Measurements from ENCODE around the gene STAT2.
"Not testable (repeated sequence)": the region's sequence is repeated elsewhere in the genome, so short reads cannot be mapped to it uniquely, and the experiment has no call there.

The STAT2 gene

DNA sequence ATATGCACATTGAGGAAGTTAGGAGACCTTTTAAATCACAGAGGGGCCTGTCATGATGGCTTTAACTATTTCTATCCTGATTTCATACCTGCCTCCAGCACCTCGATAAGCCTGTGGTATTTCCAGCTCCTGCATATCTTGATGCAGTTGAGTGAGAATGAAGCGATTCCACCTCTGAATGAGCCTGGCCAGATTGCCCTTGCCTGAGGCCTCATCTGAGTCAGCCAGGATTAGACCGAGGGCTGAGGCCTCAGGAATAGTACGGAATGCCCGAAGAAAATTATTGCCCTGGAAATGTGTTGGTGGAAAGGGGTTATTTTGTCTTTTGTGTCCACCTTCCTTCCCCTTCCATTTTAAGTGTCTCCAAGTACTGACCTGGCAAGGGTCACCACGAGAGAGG lies 35.7 kb downstream of the STAT2 start:
- no peak for DNase-seq

DNA sequence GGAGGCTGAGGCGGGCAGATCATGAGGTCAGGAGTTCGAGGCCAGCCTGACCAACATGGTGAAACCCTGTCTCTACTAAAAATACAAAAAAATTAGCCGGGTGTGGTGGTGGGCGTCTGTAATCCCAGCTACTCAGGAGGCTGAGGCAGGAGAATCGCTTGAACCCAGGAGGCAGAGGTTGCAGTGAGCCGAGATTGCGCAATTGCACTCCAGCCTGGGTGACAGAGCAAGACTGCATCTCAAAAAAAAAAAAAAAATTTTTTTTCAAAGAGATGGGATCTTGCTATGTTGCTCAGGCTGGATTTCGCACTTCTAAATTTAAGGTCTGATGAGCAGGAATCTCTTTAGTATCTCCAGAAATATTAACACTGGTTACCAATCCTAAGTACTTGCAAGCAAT lies 38.3 kb downstream of the STAT2 start:
- DNase-seq, result not testable (repeated sequence)

DNA sequence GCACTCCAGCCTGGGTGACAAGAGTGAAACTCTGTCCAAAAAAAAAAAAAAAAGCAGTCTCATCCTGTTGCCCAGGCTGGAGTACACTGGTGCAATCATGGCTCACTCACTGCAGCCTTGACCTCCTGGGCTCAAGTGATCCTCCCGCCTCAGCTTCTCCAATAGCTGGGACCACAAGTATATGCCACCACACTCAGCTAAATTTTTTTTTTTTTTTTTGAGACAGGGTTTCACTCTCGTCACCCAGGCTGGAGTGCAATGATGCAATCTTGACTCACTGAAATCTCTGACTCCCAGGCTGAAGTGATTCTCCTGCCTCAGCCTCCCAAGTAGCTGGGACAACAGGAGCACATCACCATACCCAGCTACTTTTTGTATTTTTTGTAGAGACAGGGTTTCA lies 38.9 kb downstream of the STAT2 start:
- DNase-seq, result no peak

DNA sequence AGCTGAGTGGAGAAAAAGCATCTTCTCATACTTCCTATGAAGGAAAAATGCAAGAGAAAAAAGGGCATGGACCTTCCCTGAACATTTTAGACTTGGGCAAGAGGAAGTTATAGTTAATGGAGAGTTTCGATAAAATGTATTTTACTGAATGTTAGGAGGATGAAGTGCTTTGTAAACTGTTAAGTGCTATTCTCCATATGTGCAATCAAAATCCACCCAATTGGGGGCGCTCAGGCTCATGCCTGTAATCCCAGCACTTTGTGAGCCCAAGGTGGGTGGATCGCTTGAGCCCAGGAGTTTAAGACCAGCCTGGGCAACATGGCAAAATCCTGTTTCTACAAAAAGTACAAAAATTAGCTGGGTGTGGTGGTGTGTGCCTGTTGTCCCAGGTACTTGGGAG lies 42.2 kb downstream of the STAT2 start:
- DNase-seq, result no peak

DNA sequence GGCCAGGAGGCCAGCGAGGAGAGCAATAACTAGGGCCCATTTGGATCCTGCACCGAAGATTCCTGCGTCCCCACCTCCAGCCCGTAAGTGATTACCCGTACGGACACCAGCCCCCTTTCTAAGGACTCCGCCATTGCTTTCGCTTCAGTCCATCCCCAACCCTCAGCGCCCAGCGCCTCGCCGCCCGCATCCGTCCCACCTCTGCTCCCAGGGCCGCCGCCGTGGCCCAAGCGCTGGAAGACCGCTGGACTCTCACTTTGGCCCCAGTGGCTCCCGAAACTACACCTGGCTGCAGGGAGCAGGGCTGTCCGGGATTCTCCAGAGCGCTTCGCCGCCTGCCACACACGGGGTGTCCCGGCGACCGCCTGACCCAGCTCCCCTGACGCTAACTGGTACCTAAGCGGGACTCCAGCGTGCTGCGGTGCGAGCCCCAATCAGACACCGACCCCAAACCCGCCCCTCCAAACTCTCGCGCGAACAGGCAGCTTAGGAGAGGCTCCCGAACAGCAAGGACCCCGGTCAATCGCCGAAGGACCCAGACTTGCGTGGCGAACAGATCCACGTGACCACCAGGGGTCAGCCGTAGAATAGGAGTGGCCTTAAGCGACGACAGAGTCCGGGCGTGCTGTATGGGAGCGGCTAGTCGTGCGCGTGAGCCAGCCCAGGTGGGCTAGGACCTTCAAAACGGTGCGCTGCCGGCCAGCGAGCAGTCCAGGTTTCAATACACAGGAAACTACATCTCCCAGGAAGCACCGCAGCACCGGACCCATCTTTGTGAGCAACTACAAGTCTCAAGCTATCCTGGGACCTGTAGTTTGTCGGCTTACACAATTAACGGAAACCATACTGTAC lies 44.1 kb downstream of the STAT2 start, which contains the start of gene CNPY2:
Gene CNPY2, minus strand, starts transcription at position 367 of the 852 bp plus-strand sequence. CDS start 771 bp downstream, outside the sequence.
- peak; percentile 99 for DNase-seq

DNA sequence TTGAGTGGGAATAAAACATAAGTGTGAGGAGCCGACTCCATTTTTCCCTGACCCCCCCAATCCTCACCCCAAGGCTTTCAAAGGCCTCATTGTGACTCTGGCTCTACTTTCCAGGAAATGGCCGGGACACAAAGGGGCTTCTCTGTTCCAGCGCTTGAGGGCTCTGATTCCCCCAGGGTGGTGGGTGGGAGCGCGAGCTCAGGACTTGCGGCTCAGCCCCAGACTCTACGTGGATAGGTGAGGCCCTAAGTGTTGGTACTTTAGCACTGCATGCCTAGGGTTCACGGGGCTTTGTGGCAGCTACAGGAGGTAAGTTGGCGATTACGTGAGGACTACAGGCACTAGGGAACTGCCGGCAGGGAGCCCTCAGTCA lies 44.7 kb downstream of the STAT2 start:
- no peak for DNase-seq

DNA sequence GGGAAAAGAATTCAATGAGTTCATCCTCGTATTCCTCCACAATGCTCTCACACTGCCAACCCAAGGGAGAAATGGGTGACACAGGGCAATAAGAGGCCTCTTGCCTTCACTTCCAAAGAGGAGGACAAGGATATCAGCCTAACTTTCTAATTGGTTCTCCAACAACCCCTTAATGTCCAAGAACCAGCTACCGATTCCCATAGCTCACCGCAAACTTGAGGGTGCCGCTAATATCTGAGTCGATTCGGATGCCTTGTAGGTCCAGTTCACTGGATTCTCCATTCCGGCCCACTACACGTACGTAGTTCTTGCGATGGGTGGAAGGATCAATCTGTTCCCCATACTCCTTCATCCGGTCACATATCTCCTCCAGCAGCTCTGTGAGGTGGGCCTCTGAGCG lies 48.9 kb downstream of the STAT2 start:
- DNase-seq, result no peak

DNA sequence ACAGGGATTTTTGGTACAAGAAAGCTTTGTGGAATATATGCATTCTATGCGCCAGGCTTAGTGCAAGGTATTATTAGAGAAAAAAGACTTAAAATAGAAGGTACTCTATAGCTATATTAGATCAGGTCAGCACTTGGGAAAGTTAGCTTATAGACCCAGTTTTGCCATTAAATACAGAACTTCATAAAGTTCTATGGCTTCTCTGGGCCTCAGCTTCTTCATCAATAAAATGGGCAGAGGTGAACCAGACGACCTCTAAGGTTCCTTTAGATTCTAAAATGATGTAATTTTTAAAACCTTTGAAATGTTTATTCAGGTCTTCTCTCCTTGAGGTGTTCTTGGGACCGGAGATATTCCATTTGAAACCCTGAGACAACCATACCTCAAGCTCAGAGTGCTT lies 51.2 kb downstream of the STAT2 start:
- no peak for DNase-seq

DNA sequence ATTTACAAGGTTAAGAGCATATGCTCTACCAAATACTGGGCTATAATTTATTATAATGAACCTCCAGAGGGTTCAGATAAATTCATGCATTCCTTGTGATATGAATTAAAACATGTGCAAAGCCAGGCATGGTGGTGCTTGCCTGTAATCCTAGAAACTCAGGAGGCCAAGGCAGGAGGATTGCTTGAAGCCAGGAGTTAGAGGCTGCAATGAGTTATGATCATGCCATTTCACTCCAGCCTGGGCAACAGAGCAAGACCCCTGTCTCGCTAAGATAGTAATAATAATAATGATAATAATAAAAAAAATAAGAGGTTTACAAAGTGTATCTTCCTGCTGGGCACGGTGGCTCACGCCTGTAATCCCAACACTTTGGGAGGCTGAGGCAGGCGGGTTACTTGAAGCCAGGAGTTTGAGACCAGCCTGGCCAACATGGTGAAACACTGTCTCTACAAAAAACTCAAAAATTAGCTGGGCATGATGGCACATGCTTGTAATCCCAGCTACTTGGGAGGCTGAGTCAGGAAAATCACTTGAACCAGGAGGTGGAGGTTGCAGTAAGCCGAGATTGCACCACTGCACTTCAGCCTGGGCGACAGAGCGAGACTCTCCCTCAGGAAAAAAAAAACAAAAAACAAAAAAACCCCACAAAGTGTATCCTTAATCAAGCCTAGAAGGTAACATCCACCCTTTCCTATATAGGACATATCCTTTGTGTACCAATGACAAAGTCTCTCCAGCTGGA lies 52.5 kb downstream of the STAT2 start:
- DNase-seq, result no peak

DNA sequence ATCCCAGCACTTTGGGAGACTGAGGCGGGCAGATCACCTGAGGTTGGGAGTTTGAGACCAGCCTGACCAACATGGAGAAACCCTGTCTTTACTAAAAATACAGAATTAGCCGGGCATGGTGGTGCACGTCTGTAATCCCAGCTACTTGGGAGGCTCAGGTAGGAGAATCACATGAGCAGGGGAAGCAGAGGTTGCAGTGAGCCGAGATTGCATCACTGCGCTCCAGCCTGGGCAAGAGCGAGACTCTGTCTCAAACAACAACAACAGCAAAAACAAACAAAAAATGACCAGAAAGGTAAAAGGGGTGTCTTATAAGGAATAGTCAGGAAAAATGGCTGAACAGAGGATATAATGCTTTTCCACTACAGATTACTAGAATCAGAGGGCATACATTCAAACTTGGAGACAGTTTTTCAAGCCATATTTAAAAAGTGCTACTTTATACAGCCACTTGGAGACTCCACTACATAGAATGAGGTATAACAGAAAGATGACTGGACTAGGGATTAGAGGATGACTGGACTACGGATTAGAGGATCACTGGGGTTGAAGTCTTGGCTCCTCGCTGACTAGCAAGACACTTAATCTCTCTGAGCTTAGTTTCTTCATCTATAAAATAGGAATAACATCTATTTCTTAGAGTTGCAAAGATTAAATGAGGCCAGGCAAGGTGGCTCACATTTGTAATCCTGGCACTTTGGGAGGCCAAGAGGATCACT lies 54.9 kb downstream of the STAT2 start:
- no peak for DNase-seq

DNA sequence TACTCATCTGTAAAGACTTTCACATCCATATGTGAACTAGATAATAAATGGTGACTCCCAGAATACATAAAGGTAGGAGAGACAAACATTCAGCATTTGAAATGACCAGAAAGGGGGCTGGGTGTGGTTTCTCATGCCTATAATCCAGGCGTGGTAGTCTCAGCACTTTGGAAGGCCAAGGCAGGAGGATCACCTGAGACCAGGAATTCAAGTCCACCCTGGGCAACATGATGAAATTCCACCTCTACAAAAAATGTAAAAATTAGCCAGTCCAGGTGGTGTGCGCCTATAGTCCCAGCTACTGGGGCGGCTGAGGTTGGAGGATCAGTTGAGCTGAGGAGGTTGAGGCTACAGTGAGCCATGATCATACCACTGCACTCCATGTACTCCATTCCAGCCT lies 55.6 kb downstream of the STAT2 start:
- no peak for DNase-seq

DNA sequence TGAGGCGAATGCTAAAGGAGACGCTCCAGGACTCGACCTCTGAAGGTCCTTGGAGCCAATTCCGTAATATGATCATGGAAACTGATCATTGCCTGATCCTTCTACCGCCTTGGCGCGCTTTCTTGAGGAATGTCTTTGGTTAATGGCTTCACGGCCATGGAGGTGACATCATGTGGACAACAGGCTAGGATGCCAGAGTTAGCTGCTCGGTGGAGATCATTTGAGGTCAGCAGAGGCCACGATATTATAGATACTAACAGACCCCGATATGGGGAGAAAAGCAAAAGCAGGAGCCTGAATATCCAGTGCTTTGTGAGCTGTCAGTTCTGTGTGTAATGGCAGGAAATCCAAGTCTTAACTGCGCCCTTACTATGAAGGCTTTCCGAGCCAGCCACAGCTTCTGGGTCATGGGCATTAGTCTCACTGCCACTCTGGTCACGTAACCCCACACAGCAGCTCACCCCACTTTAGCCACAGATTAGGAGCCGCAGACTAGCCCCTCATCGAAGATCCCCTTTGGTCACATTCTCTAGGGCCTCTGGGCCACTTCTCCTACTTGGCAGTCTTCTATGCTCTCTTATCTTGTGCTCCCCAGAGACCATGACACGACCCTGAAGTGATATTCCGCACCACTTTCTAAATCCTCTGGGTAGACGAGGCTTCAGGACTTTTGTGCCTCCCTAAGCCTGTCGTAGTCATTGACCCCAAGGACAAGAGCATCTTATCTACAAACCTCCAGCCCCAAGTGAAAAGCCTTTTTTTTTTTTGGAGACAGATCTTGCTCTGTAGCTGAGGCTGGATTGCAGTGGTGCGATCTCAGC lies 59.1 kb downstream of the STAT2 start:
- no peak for DNase-seq

DNA sequence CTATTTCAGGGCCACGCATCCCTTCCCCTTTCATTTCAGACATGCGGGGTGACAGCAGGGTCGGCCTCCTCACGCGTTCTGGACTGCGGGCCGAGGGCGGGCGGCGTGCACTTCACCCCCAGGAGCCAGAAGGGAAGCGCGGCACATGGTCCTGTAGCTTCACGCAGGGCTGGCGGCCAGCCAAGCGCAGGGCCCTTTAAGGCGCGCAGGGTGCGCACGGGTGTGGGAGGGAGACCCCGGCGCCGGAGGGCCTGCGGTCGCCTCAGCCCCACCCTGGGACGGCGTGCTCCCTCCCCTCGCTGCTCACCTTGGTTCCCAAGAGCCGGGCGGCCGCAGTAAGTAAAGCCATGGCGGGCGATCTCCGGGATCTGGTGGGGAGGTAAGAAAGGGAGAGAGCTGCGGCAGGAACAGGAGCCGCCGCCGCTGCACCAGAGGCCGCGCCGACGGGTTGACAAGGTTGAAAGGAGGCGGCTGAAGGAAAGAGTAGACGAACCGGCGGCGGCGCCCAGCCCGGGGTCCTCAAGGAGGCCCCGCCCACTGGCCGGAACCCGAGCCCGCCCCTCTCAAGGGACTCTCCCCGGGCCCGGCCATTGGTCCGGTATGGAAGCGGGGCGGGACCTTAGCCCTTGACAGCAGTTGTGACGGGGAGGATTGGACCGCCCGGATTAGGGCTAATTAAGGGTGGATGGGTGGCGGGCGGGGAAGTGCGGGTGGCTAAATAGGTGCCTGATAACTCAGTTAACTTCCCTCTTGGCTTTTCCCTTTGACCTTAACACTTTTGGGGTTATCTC lies 59.9 kb downstream of the STAT2 start, which contains the start of gene CS:
Gene CS, minus strand, starts transcription at position 478 of the 791 bp plus-strand sequence. Its CDS starts 129 bp downstream, at position 349.
- DNase-seq, result peak; percentile 97

DNA sequence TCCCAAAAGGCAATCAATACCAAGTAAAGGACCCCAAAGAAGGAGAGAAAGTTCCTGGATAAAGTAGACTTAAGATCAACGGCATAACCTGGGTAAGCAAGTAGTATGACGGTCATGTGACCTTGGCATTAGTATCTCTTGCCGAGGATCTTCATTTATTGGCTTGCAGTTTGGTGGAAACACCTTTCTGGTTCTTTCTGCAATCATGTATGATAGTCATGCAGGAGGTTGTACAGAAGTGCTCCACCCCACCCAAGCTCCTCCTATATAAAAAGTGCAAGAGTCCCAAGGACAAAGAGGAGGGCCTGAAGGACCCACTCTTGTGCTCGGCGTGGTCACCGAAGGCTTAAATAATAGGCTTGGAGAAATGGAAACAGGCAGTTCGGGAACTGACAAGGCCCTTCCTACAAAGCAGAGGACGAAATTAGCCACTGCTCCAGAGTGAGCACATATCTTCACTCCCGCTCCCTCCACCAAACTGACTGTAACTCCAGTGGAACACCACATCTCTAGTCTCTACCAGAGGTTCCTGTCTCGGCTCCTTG lies 60.5 kb downstream of the STAT2 start:
- DNase-seq, result peak; percentile 34

DNA sequence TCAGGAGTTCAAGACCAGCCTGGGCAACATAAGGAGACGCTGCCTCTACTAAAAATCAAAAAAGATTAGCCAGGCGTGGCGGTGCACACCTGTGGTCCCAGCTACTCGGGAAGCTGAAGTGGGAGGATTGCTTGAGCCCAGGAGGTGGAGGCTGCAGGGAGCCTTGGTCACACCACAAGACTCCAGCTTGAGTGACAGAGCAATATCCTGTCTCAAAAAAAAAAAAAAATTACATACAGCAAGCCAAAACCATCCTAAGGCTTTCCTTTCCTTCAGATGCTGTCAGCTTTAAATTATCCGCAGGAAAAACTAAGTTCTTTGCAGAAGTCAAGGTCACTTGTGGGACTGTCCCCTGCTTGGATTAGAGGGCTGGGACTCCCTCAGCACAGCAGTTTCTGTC lies 61.1 kb downstream of the STAT2 start:
- no peak for DNase-seq

DNA sequence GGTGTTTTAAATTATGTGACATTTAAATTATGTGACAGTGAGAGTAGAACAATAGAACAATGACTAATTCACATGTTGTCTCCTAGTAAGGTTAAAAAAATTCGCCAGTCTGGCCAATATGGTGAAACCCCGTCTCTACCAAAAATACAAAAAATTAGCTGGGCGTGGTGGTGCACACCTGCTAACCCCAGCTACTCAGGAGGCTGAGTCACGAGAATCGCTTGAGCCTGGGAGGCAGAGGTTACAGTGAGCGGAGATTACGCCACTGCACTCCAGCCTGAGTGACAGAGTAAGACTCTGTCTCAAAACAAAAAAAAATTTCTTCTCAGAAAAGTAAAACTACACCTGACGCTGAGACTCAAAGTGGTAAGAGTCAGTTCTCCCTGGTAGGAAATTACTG lies 62.5 kb downstream of the STAT2 start:
- DNase-seq, result no peak

DNA sequence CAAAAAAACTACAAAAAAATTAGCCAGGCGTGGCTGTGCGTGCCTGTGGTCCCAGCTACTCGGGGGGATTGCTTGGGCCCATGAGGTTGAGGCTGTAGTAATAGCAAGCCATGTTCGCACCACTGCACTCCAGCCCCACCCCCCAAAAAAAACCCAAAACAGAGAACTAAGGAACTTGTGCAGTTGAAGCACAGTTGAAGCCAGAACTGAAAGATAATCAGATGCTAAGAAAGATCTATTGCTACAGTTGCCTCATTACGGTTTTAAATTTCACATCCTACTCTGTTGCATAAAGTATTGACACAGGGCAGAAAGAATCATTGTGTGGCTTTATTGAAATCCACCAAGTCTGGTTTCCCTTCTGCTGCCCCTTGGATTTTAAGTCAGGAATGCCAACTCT lies 63.6 kb downstream of the STAT2 start:
- no peak for DNase-seq

DNA sequence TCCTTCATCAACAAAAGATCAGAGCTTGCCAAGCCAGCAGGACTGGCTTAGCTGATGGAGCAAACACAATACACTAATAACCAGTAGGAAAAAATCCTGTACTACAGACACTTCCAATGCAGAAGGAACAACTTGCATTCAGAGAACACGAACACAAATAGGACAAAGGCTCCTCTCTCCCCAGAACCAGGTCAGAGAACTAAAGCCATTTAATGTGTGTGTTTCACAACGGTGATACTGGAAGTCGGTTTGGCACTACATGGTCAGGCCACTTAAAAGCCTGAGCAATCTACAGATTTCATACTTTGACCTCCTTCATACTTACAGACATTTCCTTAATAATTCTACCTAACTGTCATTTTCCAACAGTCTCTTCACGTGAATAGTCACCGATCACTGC lies 66.1 kb downstream of the STAT2 start:
- DNase-seq, result no peak
